Glutamatergic neuron (in vitro differentiated cells): ENCODE measurements around the gene ZNF784. TPM values are rescaled to one million over a fixed set of nuclear protein-coding genes. Genes with fewer than 3 reads are reported as not detected.

ENCODE experiments used
- DNase-seq: peaks from one replicate; pipeline ENCODE4 v3.0.0; 2022
- H3K27ac Mint-ChIP-seq: one replicate; pipeline ENCODE4 v1.8.0; 2020; ENCODE audit warnings: mild to moderate bottlenecking, mixed read lengths, inconsistent platforms; ENCODE audit not compliant: unreplicated experiment
- H3K27me3 Mint-ChIP-seq: one replicate; pipeline ENCODE4 v1.8.0; 2020; ENCODE audit warnings: mild to moderate bottlenecking, moderate library complexity, mixed read lengths, inconsistent platforms; ENCODE audit not compliant: unreplicated experiment
- H3K36me3 Mint-ChIP-seq: one replicate; pipeline ENCODE4 v1.8.0; 2020; ENCODE audit warnings: mild to moderate bottlenecking, mixed read lengths, inconsistent platforms; ENCODE audit not compliant: unreplicated experiment
- H3K4me1 Mint-ChIP-seq: one replicate; pipeline ENCODE4 v1.8.0; 2020; ENCODE audit warnings: mild to moderate bottlenecking, low read depth, mixed read lengths, inconsistent platforms; ENCODE audit not compliant: unreplicated experiment
- H3K4me3 Mint-ChIP-seq: one replicate; pipeline ENCODE4 v1.8.0; 2020; ENCODE audit warnings: mild to moderate bottlenecking, mixed read lengths, inconsistent platforms; ENCODE audit not compliant: unreplicated experiment
- H3K9me3 Mint-ChIP-seq: one replicate; pipeline ENCODE4 v1.8.0; 2020; ENCODE audit warnings: mild to moderate bottlenecking, moderate library complexity, mixed read lengths, inconsistent platforms; ENCODE audit not compliant: unreplicated experiment
- total RNA-seq: library from RNA; stranded (reverse); fragmentation: NEBNext Ultra II Directional; extraction: Animal tissue kit (Norgen Biotek cat#: 25700); gene quantifications from one replicate; pipeline ENCODE4 v1.2.1, GENCODE V29; 2021; ENCODE audit not compliant: unreplicated experiment
- TF ChIP-seq, protein P1 (sequence below): fragments of 200-600 bp; sonication (generic); IDR thresholded peaks from one replicate; pipeline ENCODE4 v1.5.0; 2021; ENCODE audit not compliant: partially characterized antibody, unreplicated experiment

Gene ZNF784
- total RNA-seq, 1 donor from 2014 or later: 8.4 TPM

- DNase-seq: peak; percentile 99
- Mint-ChIP-seq H3K36me3 (no peaks in the 10 kb centered on the region), H3K27me3 (peaks cover 13% of the 10 kb centered on the region), H3K9me3 (peaks cover 16% of the 10 kb centered on the region), H3K4me1 (peaks cover 17% of the 10 kb centered on the region), H3K27ac (peak overlapping the region; percentile 98), H3K4me3 (peak overlapping the region; percentile 97)
- TF ChIP-seq, protein P1, sequence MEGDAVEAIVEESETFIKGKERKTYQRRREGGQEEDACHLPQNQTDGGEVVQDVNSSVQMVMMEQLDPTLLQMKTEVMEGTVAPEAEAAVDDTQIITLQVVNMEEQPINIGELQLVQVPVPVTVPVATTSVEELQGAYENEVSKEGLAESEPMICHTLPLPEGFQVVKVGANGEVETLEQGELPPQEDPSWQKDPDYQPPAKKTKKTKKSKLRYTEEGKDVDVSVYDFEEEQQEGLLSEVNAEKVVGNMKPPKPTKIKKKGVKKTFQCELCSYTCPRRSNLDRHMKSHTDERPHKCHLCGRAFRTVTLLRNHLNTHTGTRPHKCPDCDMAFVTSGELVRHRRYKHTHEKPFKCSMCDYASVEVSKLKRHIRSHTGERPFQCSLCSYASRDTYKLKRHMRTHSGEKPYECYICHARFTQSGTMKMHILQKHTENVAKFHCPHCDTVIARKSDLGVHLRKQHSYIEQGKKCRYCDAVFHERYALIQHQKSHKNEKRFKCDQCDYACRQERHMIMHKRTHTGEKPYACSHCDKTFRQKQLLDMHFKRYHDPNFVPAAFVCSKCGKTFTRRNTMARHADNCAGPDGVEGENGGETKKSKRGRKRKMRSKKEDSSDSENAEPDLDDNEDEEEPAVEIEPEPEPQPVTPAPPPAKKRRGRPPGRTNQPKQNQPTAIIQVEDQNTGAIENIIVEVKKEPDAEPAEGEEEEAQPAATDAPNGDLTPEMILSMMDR: no peak
Observed at GRCh38 chr19:55654323-55654867, 30.0 kb upstream of the ZNF784 start.

DNA sequence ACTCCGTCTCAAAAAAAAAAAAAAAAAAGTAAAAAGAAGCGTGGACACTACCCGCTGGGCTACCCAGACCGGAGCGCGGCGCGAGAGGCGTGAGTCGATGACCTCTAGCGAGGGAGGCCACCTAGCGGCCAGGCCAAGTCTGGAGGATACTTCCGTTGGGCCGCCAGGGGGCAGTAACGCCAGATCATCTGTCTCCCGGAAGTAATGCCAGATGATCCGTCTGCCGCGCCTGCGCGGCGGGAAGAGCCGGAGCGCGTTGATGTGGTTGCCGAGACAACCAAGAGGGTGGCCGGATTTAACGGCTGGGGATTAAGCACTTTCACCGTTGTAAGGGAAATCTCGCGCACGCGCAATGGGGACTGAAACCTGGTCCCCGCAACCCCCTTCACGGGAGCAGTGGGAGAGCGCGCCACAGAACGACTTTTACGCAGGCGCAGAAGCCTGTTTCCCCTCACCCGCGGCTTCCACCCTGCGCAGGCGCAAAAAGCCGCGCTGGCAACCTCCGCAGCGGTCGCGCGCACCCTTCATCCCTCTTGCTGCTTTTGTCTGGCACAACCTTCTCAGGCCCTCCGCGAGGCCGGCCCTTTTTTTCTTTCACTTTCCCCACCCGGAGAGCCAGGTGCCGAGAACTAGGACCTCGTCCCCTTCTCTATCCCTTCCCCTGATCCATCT, 29.4 kb upstream of the ZNF784 start:
- Mint-ChIP-seq H3K27me3 (peaks cover 13% of the 10 kb centered on the region), H3K4me3 (peak overlapping the region; percentile 97), H3K27ac (peak overlapping the region; percentile 98), H3K36me3 (no peaks in the 10 kb centered on the region), H3K4me1 (peaks cover 16% of the 10 kb centered on the region), H3K9me3 (peaks cover 16% of the 10 kb centered on the region)
- TF ChIP-seq, protein P1: peak; percentile 99
- peak; percentile 97 for DNase-seq

GRCh38 chr19:55652311-55653128, 28.2 kb upstream of the ZNF784 start:
- peaks cover 16% of the 10 kb centered on the region for H3K9me3 Mint-ChIP-seq
- no peak overlapping the region for H3K27ac Mint-ChIP-seq
- no peaks in the 10 kb centered on the region for H3K36me3 Mint-ChIP-seq
- peaks cover 13% of the 10 kb centered on the region for H3K27me3 Mint-ChIP-seq
- peaks cover 13% of the 10 kb centered on the region for H3K4me1 Mint-ChIP-seq
- H3K4me3 Mint-ChIP-seq: peak overlapping the region; percentile 97
- TF ChIP-seq, protein P1: no peak
- DNase-seq: peak; percentile 33

- no peak for DNase-seq
- no peak overlapping the region for H3K4me3 Mint-ChIP-seq
- H3K9me3 Mint-ChIP-seq: peaks cover 18% of the 10 kb centered on the region
- H3K36me3 Mint-ChIP-seq: no peaks in the 10 kb centered on the region
- H3K27ac Mint-ChIP-seq: no peak overlapping the region
- H3K27me3 Mint-ChIP-seq: peaks cover 17% of the 10 kb centered on the region
- TF ChIP-seq, protein P1: no peak
- H3K4me1 Mint-ChIP-seq: peaks cover 11% of the 10 kb centered on the region
Observed at GRCh38 chr19:55651236-55651635, 26.9 kb upstream of the ZNF784 start.
